BE2C (cell line): ENCODE measurements around the gene MAP3K20.

ENCODE experiments used
- DNase-seq: peaks from one replicate; pipeline ENCODE4 v3.0.0-alpha.2; 2020
- H3K27me3 ChIP-seq: fragments of 250-450 bp; sonication (Bioruptor Pico); 2 replicates; pipeline ENCODE4 v1.5.1; 2020; ENCODE audit warnings: mild to moderate bottlenecking
- H3K36me3 ChIP-seq: fragments of 250-450 bp; sonication (Bioruptor Pico); 2 replicates; pipeline ENCODE4 v1.5.1; 2020; ENCODE audit warnings: mild to moderate bottlenecking
- H3K4me1 ChIP-seq: fragments of 250-450 bp; sonication (Bioruptor Pico); 2 replicates; pipeline ENCODE4 v1.5.1; 2020
- H3K4me3 ChIP-seq: 2 replicates; pipeline ENCODE4 v1.5.1; 2011; ENCODE audit warnings: low read depth, low read length
- H3K9me3 ChIP-seq: fragments of 250-450 bp; sonication (Bioruptor Pico); 2 replicates; pipeline ENCODE4 v1.5.1; 2020
- CTCF ChIP-seq: IDR thresholded peaks from 2 replicates; pipeline ENCODE4 v1.5.1; 2012; ENCODE audit warnings: mild to moderate bottlenecking, low read depth, low read length

Gene MAP3K20

GRCh38 chr2:173231042-173231441 lies 155.4 kb downstream of the MAP3K20 start:
- TF ChIP-seq CTCF: no peak
- Histone ChIP-seq H3K27me3 (no peaks in the 10 kb centered on the region), H3K36me3 (no peaks in the 10 kb centered on the region; the same call in 1 of the 2 replicates), H3K4me1 (no peaks in the 10 kb centered on the region), H3K9me3 (no peaks in the 10 kb centered on the region), H3K4me3 (no peak overlapping the region)
- DNase-seq: no peak

DNA sequence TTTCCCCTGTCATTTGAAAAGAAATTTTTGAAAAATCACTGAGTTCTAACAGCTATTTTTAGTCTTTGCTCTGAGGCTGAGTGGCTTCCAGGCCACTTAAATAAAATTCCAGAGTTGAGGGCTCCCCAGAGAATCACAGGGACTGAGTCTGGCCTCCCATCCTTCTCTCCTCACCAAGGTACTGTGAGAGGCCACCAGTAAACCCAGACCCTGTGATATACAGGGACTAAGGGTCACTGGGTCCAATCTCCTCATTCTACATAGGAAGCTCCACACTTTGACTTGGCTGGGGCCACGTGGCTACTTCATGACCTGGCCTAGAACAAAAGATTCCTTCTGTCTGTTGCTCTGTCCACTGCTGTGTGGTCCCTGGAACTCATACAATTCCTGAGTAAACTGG lies 155.8 kb downstream of the MAP3K20 start:
- no peak for TF ChIP-seq CTCF
- DNase-seq: no peak
- no peaks in the 10 kb centered on the region for H3K4me1 ChIP-seq
- no peaks in the 10 kb centered on the region for H3K9me3 ChIP-seq
- no peaks in the 10 kb centered on the region for H3K27me3 ChIP-seq
- no peak overlapping the region for H3K4me3 ChIP-seq
- no peaks in the 10 kb centered on the region; the same call in 1 of the 2 replicates for H3K36me3 ChIP-seq

DNA sequence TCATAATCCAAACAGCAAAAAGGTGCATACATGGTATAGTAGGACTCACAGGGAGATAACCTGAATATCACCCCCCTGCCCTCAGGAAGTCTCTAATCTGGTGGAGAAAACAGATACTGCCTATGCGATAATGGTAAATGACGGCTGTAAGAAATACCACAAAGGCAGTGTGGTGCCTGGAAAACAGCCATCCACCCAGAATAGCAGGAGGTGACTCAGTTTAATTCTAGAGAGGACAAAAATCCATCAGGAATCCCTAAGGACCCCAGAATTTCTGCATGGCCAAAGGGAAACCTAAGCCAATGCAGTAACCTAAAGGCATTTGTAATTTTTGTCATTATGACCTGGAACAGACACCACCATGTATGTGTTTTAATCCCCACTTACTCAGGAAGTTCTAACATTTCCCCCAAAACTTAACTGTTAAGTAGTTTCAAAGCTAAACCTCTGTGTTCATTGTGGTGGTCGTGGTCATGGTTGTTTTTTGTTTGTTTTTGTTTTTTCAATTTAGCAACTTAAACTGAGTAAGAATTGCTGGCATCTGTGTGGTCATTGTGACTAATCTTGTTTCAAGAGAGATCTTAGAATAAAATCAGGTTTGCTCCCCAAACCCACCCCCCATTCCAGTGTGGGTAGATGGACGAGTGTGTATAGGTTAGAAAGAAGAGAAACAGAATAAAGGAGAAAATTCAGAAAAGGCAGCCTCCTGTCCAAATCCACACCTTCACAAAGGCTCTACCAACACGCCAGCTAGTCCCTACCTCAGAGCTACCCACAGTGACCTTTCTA lies 157.5 kb downstream of the MAP3K20 start:
- DNase-seq: no peak
- no peak for TF ChIP-seq CTCF
- no peaks in the 10 kb centered on the region for H3K4me1 ChIP-seq

DNA sequence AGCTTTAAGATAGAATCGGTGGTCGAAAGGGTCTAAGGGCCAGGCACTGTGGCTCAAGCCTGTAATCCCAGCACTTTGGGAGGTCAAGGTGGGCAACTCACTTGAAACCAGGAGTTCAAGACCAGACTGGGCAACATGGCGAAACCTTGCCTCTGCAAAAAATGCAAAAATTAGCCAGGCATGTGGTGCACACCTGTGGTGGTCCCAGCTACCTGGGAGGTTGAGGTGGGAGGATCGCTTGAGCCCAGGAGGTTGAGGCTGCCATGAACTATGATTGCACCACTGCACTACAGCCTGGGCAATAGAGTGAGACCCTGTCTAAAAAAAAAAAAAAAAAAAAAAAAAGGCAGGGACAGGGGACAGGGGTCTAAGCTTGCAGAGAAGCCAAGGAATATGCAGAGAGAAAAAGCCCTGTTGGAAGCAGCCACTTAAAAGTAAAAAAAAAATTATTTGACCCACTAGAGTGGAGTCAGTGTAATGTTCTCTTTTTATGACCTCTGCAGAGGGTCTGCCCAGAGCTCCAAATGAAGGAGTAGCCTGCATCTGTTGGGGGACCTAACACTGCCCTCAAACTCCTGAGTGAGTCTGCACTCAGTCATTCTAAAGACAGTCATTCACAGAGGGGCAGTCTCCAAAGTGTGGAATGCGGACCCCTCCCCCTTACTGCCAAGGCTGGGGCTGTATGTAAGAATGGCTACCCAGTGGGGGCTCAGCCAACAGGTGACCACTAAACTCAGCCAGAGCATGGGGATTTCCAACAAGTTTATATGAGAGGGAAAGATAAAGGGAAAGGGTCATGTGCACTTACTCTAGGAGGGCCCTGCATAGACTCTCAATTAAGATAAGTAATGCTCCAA lies 160.5 kb downstream of the MAP3K20 start:
- Histone ChIP-seq H3K9me3 (no peaks in the 10 kb centered on the region), H3K27me3 (no peaks in the 10 kb centered on the region), H3K4me1 (no peaks in the 10 kb centered on the region), H3K4me3 (no peak overlapping the region), H3K36me3 (no peaks in the 10 kb centered on the region; the same call in 1 of the 2 replicates)
- no peak for DNase-seq
- no peak for TF ChIP-seq CTCF

More for the DNA sequence above, 157.5 kb downstream of the MAP3K20 start:
- Histone ChIP-seq H3K36me3 (no peaks in the 10 kb centered on the region; the same call in 1 of the 2 replicates), H3K27me3 (no peaks in the 10 kb centered on the region), H3K9me3 (no peaks in the 10 kb centered on the region), H3K4me3 (no peak overlapping the region)

DNA sequence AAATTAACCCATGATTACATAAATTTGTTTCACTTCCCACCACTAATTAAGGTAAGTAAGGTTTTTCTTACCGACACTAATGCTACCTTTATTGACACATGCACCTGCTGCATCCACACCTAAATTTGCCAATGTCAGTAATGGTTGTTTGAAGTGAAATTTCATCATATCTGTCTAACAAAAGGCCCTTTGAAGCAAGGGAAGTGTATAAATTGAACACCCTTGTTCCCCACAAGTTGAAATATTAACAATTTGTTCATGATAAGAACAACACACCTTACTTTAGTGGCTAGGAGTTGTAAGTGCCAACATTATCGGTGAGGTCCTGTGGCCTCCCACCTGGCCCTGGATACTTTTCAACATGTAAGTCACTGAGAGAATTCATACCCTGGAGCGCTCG lies 162.7 kb downstream of the MAP3K20 start:
- no peaks in the 10 kb centered on the region for H3K4me1 ChIP-seq
- no peaks in the 10 kb centered on the region for H3K36me3 ChIP-seq
- no peaks in the 10 kb centered on the region for H3K9me3 ChIP-seq
- DNase-seq: no peak
- no peaks in the 10 kb centered on the region for H3K27me3 ChIP-seq
- H3K4me3 ChIP-seq: no peak overlapping the region
- TF ChIP-seq CTCF: no peak

- H3K36me3 ChIP-seq: no peaks in the 10 kb centered on the region
- no peak for TF ChIP-seq CTCF
- H3K9me3 ChIP-seq: no peaks in the 10 kb centered on the region
- DNase-seq: no peak
- H3K4me3 ChIP-seq: no peak overlapping the region
- no peaks in the 10 kb centered on the region for H3K4me1 ChIP-seq
- H3K27me3 ChIP-seq: no peaks in the 10 kb centered on the region
Observed at GRCh38 chr2:173238831-173239230, 163.2 kb downstream of the MAP3K20 start.
